WTC11 (cell line): ENCODE measurements around the gene ZCCHC8.

ENCODE experiments used
- CTCF ChIP-seq: fragments of 200-600 bp; IDR thresholded peaks from 2 replicates; pipeline ENCODE4 v1.8.0; 2022; ENCODE audit warnings: antibody characterized with exemption
- E2F5 ChIP-seq: sonication (generic); formaldehyde crosslinking; IDR thresholded peaks from 2 replicates; pipeline ENCODE4 v1.8.1; 2022; ENCODE audit warnings: mild to moderate bottlenecking, moderate library complexity, missing genetic modification reagents
- JUN ChIP-seq: sonication (generic); formaldehyde crosslinking; IDR thresholded peaks from 2 replicates; pipeline ENCODE4 v1.8.0; 2023; ENCODE audit warnings: mild to moderate bottlenecking, missing genetic modification reagents
- SMAD4 ChIP-seq: sonication (generic); formaldehyde crosslinking; IDR thresholded peaks from 2 replicates; pipeline ENCODE4 v1.8.0; 2022; ENCODE audit warnings: mild to moderate bottlenecking, missing genetic modification reagents
- USF2 ChIP-seq: sonication (generic); formaldehyde crosslinking; IDR thresholded peaks from 2 replicates; pipeline ENCODE4 v1.8.1; 2023; ENCODE audit warnings: mild to moderate bottlenecking, missing genetic modification reagents, moderate library complexity
- ZNF232 ChIP-seq: sonication (generic); formaldehyde crosslinking; IDR thresholded peaks from 2 replicates; pipeline ENCODE4 v1.8.0; 2022; ENCODE audit warnings: mild to moderate bottlenecking, missing genetic modification reagents
- ZNF532 ChIP-seq: fragments of 250-450 bp; sonication (Bioruptor Pico); IDR thresholded peaks from 2 replicates; pipeline ENCODE4 v1.9.0; 2021; ENCODE audit warnings: mild to moderate bottlenecking, borderline replicate concordance

GRCh38 chr12:122500685-122501488 lies at the start of gene ZCCHC8:
- peak; percentile 87 for TF ChIP-seq USF2
- TF ChIP-seq ZNF532 (CRISPR knock-in tag): no peak
- no peak for TF ChIP-seq SMAD4
- no peak for TF ChIP-seq CTCF
- TF ChIP-seq E2F5 (CRISPR knock-in tag): 0 out of 2 replicates have a peak, but pooled peaks have one; percentile 45
- no peak for TF ChIP-seq ZNF232 (CRISPR knock-in tag)
- TF ChIP-seq JUN (CRISPR knock-in tag): no peak
